ENCODE measurements around the gene CFI. TPM values are rescaled to one million over a fixed set of nuclear protein-coding genes. Genes with fewer than 3 reads are reported as not detected.
A peak's percentile ranks its signal among the peaks of the same experiment; 100 is the strongest.

CFI gene
- polyA plus RNA-seq, 3 donors: not detected

- H3K79me2 ChIP-seq (ENCODE audit: insufficient read depth, low read length): no peaks in the 10 kb centered on the region
- Mint-ChIP-seq H3K36me3 (peaks cover 1 to 4% of the 10 kb centered on the region in 2 donors), H3K9me3 (peaks cover 0 to 3% (median 0%) of the 10 kb centered on the region in 7 donors), H3K27me3 (ENCODE audit: low read depth in 3 of 3) (peaks cover 0 to 1% (median 0%) of the 10 kb centered on the region in 3 donors), H3K4me1 (peaks cover 10% of the 10 kb centered on the region), H3K4me3 (no peak overlapping the region), H3K27ac (no peak overlapping the region)
- no peak overlapping the region for H2AFZ ChIP-seq (ENCODE audit: insufficient read depth, low read depth, low read length, poor library complexity, severe bottlenecking)
- no peaks in the 10 kb centered on the region for H3K36me3 ChIP-seq (replicated peaks in 1 of 2; ENCODE audit: control insufficient read depth in 1 of 2, insufficient read depth in 2 of 2, low read length in 2 of 2)
- DNase-seq: no peak
- H3K27ac ChIP-seq (ENCODE audit: low read depth in 1 of 2, low read length in 2 of 2): no peak overlapping the region
- WGBS (ENCODE audit: insufficient coverage): no CpG with 5 or more reads among the region's 2 CpGs
- no peaks in the 10 kb centered on the region for H4K20me1 ChIP-seq (ENCODE audit: insufficient read depth, low read length)
- H3K4me2 ChIP-seq (replicated peaks; ENCODE audit: extremely low read depth, low read length, poor library complexity, severe bottlenecking): no peak overlapping the region
- no peak overlapping the region for H3K4me3 ChIP-seq (replicated peaks in 1 of 3; ENCODE audit: low read depth in 2 of 3, low read length in 3 of 3)
- no peak overlapping the region for H3K9ac ChIP-seq (ENCODE audit: insufficient read depth, low read length, poor library complexity, severe bottlenecking)
- TF ChIP-seq CTCF (IDR thresholded peaks at IDR 0.05): no peak
- H3K27me3 ChIP-seq (ENCODE audit: control insufficient read depth in 2 of 2, insufficient read depth in 2 of 2, low read length in 2 of 2): no peaks in the 10 kb centered on the region
- H3K4me1 ChIP-seq (ENCODE audit: control insufficient read depth in 1 of 2, insufficient read depth in 2 of 2, low read length in 2 of 2): peaks cover 0 to 4% of the 10 kb centered on the region in 2 donors
- no peaks in the 10 kb centered on the region for H3K9me3 ChIP-seq (replicated peaks in 1 of 2; ENCODE audit: control insufficient read depth in 1 of 2, insufficient read depth in 1 of 2, low read length in 2 of 2)
- intact Hi-C loops (cut with micrococcal nuclease): no loop called here
These were observed 78.7 kb downstream of the CFI start for GRCh38 chr4:109723110-109723509.

- H3K79me2 ChIP-seq (ENCODE audit: insufficient read depth, low read length): no peaks in the 10 kb centered on the region
- Mint-ChIP-seq H3K27me3 (ENCODE audit: low read depth in 3 of 3) (peaks cover 0 to 1% (median 0%) of the 10 kb centered on the region in 3 donors), H3K4me1 (peaks cover 9% of the 10 kb centered on the region), H3K4me3 (no peak overlapping the region), H3K9me3 (peaks cover 0 to 3% (median 0%) of the 10 kb centered on the region in 7 donors), H3K27ac (peak overlapping the region in 1 of 7 donors; percentile 9), H3K36me3 (peaks cover 3 to 4% of the 10 kb centered on the region in 2 donors)
- no peak overlapping the region for H3K4me3 ChIP-seq (replicated peaks in 1 of 3; ENCODE audit: low read depth in 2 of 3, low read length in 3 of 3)
- no peak overlapping the region for H3K4me2 ChIP-seq (replicated peaks; ENCODE audit: extremely low read depth, low read length, poor library complexity, severe bottlenecking)
- H3K9me3 ChIP-seq (replicated peaks in 1 of 2; ENCODE audit: control insufficient read depth in 1 of 2, insufficient read depth in 1 of 2, low read length in 2 of 2): no peaks in the 10 kb centered on the region
- DNase-seq: no peak
- H4K20me1 ChIP-seq (ENCODE audit: insufficient read depth, low read length): no peaks in the 10 kb centered on the region
- H2AFZ ChIP-seq (ENCODE audit: insufficient read depth, low read depth, low read length, poor library complexity, severe bottlenecking): no peak overlapping the region
- TF ChIP-seq CTCF (IDR thresholded peaks at IDR 0.05): no peak
- intact Hi-C loops (cut with micrococcal nuclease): no loop called here
- peaks cover 0 to 4% of the 10 kb centered on the region in 2 donors for H3K4me1 ChIP-seq (ENCODE audit: control insufficient read depth in 1 of 2, insufficient read depth in 2 of 2, low read length in 2 of 2)
- no peak overlapping the region for H3K9ac ChIP-seq (ENCODE audit: insufficient read depth, low read length, poor library complexity, severe bottlenecking)
- H3K27ac ChIP-seq (ENCODE audit: low read depth in 1 of 2, low read length in 2 of 2): no peak overlapping the region
- no peaks in the 10 kb centered on the region for H3K27me3 ChIP-seq (ENCODE audit: control insufficient read depth in 2 of 2, insufficient read depth in 2 of 2, low read length in 2 of 2)
- H3K36me3 ChIP-seq (replicated peaks in 1 of 2; ENCODE audit: control insufficient read depth in 1 of 2, insufficient read depth in 2 of 2, low read length in 2 of 2): no peaks in the 10 kb centered on the region
These were observed 79.4 kb downstream of the CFI start for GRCh38 chr4:109722357-109722756.

Measured in CD14-positive monocyte (primary cell).